Lung (tissue), 12 donors: ENCODE measurements around the gene TIRAP. TPM values are rescaled to one million over a fixed set of nuclear protein-coding genes. Genes with fewer than 3 reads are reported as not detected.

Experiments
- ATAC-seq: fragments of 200-7000 bp; cut with Tn5 transposase; one replicate; pipeline ENCODE4 v1.9.1; 2020; ENCODE audit warnings: moderate number of reproducible peaks; ENCODE audit not compliant: insufficient read depth, low FRiP score
- DNase-seq, 3 donors: peaks; one replicate each; pipeline ENCODE4 v3.0.0-alpha.2; 2013 to 2017
- H3K27ac ChIP-seq, 2 donors: one replicate each; pipeline ENCODE4 v1.5.1; 2013; ENCODE audit warnings: mild to moderate bottlenecking in 2 of 2, moderate library complexity in 2 of 2, control low read depth in 1 of 2, inconsistent platforms in 1 of 2, low read depth in 1 of 2, low read length in 1 of 2
- H3K27me3 ChIP-seq, 3 donors: one replicate each; pipeline ENCODE4 v1.5.1; 2013; ENCODE audit warnings: low read length in 2 of 3; ENCODE audit not compliant: control insufficient read depth in 3 of 3, insufficient read depth in 3 of 3
- H3K36me3 ChIP-seq, 4 donors: one replicate each; pipeline ENCODE4 v1.5.1; 2013; ENCODE audit warnings: low read length in 4 of 4, mild to moderate bottlenecking in 1 of 4, moderate library complexity in 1 of 4; ENCODE audit not compliant: control insufficient read depth in 4 of 4, insufficient read depth in 4 of 4
- H3K4me1 ChIP-seq, 5 donors: one replicate each; pipeline ENCODE4 v1.5.1; 2013; ENCODE audit warnings: low read length in 5 of 5, mild to moderate bottlenecking in 2 of 5, moderate library complexity in 1 of 5; ENCODE audit not compliant: control insufficient read depth in 5 of 5, insufficient read depth in 5 of 5
- H3K4me3 ChIP-seq: one replicate; pipeline ENCODE4 v1.5.1; 2013; ENCODE audit warnings: mild to moderate bottlenecking, control low read depth, moderate library complexity
- H3K9ac ChIP-seq, 2 donors: one replicate each; pipeline ENCODE4 v1.5.1; 2013; ENCODE audit warnings: low read length in 2 of 2, control low read depth in 1 of 2; ENCODE audit not compliant: insufficient read depth in 1 of 2
- H3K9me3 ChIP-seq, 4 donors: one replicate each; pipeline ENCODE4 v1.5.1; 2013; ENCODE audit warnings: low read length in 3 of 4, mild to moderate bottlenecking in 1 of 4, moderate library complexity in 1 of 4; ENCODE audit not compliant: control insufficient read depth in 4 of 4, insufficient read depth in 3 of 4
- CTCF ChIP-seq: IDR thresholded peaks from 2 replicates; pipeline ENCODE4 v1.5.1; 2012; ENCODE audit warnings: mild to moderate bottlenecking; ENCODE audit errors: control extremely low read depth, extremely low read depth
- WGBS, 2 donors: extraction: QIAGEN DNeasy Blood & Tissue Kit; methylation state at CpG; one replicate each; pipeline ENCODE4 v1.1.7; 2013; 5-methylcytosine and 5-hydroxymethylcytosine counted together
- polyA plus RNA-seq, 2 donors: library from polyadenylated mRNA; stranded (reverse); fragments of 200-250 nt; gene quantifications; one replicate each; pipeline ENCODE4 v1.2.1, GENCODE V29; 2013
- total RNA-seq, 2 donors: library from RNA; depleted of rRNA in 1 of 2; stranded (reverse); fragments of >200 nt in 1 of 2; gene quantifications; one replicate each; pipeline ENCODE4 v1.2.1, GENCODE V29; 2014 to 2021
- donor health status: control.
- donor health status: control.
- donor health status: Bipolar disorder and iron deficiency.
- donor health status: healthy.
- donor health status: DM: yes; HTN: yes; CAD: no.

The TIRAP gene
- total and polyA plus RNA-seq, 4 donors, result 5.5 to 12.5 (median 9.7) TPM

- Histone ChIP-seq H3K4me1 (peaks cover 0 to 34% (median 5%) of the 10 kb centered on the region in 5 donors), H3K4me3 (no peak overlapping the region), H3K9ac (no peak overlapping the region), H3K27me3 (no peaks in the 10 kb centered on the region), H3K36me3 (peaks cover 0 to 21% (median 6%) of the 10 kb centered on the region in 4 donors), H3K27ac (no peak overlapping the region), H3K9me3 (no peaks in the 10 kb centered on the region)
- no peak for TF ChIP-seq CTCF
- no peak for ATAC-seq
- no peak for DNase-seq
- whole genome bisulfite sequencing, 2 donors, result 82 to 87% methylated on average over 15 of the region's 15 CpGs
These were observed 54.8 kb downstream of the TIRAP start for GRCh38 chr11:126337474-126338241.

DNA sequence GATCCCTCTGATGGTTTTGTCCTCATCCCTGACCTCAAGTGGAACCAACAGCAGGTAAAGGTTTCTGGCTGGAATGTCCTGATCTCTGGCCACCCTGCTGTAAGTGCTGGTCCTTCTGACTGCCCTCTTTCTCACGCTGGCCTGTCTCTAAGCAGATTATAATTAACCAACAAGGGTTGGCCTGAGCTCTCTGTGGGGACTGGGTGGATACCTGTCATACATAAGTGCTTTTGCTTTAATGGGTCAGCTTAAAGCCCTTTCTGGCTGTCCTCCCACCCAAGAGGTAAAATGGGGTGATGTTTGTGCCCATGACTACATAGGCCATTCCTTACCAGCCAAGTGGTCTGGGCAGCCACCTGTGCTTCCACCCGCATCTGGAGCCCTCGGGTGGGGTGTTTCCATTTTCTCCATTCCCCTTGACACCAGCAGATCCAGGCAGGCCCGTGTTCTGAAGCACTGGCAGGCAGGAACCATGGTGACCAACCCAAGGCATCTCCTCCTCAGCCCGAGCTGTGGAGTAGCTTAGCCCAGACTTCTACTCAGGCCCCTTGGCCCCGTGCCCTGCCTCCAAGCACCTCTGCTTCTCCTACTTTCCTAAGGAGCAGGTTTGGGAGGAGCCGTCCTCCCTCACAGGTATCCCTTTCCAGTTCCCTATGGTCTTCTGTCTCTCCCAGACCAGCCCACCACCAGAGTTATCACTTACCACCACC, 55.6 kb downstream of the TIRAP start:
- H3K27me3 ChIP-seq, result no peaks in the 10 kb centered on the region
- no peaks in the 10 kb centered on the region for H3K9me3 ChIP-seq
- DNase-seq (no peak), ATAC-seq (no peak)
- peaks cover 0 to 24% (median 10%) of the 10 kb centered on the region in 4 donors for H3K36me3 ChIP-seq
- H3K4me1 ChIP-seq, result peaks cover 0 to 34% (median 5%) of the 10 kb centered on the region in 5 donors
- H3K4me3 ChIP-seq, result no peak overlapping the region
- no peak overlapping the region for H3K27ac ChIP-seq
- no peak for TF ChIP-seq CTCF
- H3K9ac ChIP-seq, result no peak overlapping the region
- WGBS, 2 donors, result 75 to 88% methylated on average over 7 of the region's 7 CpGs

- H3K27ac ChIP-seq, result peak overlapping the region in 1 of 2 donors; percentile 3
- no peaks in the 10 kb centered on the region for H3K27me3 ChIP-seq
- no peak for TF ChIP-seq CTCF
- H3K9me3 ChIP-seq, result no peaks in the 10 kb centered on the region
- ATAC-seq (no peak), DNase-seq (no peak)
- peaks cover 0 to 34% (median 5%) of the 10 kb centered on the region in 5 donors for H3K4me1 ChIP-seq
- H3K36me3 ChIP-seq, result peaks cover 0 to 24% (median 13%) of the 10 kb centered on the region in 4 donors
- H3K9ac ChIP-seq, result no peak overlapping the region
- WGBS, 2 donors, result 73 to 84% methylated on average over 15 of the region's 15 CpGs
- H3K4me3 ChIP-seq, result no peak overlapping the region
These were observed 56.4 kb downstream of the TIRAP start for GRCh38 chr11:126339073-126339862.
